ENCODE data around the gene SLC7A5. TPM values are rescaled to one million over a fixed set of nuclear protein-coding genes. Genes with fewer than 3 reads are reported as not detected.
A peak's percentile ranks its signal among the peaks of the same experiment; 100 is the strongest.

The SLC7A5 gene
- total and polyA plus RNA-seq, 2 of the 13 experiments (the other 11 are each of a cell fraction or from before 2014, with no cell fraction given) = 79.6 to 155 TPM

- TF ChIP-seq SP140L (CRISPR knock-in tag; IDR thresholded peaks at IDR 0.05; ENCODE audit: borderline replicate concordance) (no peak), HDAC1 (CRISPR knock-in tag; IDR thresholded peaks at IDR 0.05) (no peak), BCL6 (CRISPR knock-in tag; IDR thresholded peaks at IDR 0.05) (no peak), ZBTB10 (CRISPR knock-in tag; IDR thresholded peaks at IDR 0.05; ENCODE audit: borderline replicate concordance) (no peak), ZNF607 (CRISPR knock-in tag; IDR thresholded peaks at IDR 0.05; ENCODE audit: borderline replicate concordance) (no peak), RELA (CRISPR knock-in tag; IDR thresholded peaks at IDR 0.05) (0 out of 2 replicates have a peak, but pooled peaks have one; percentile 14), MIXL1 (CRISPR knock-in tag; IDR thresholded peaks at IDR 0.05) (no peak), SP1 (IDR thresholded peaks at IDR 0.05) (no peak), SP1 (CRISPR knock-in tag; IDR thresholded peaks at IDR 0.05) (no peak), GABPB1 (CRISPR knock-in tag; IDR thresholded peaks at IDR 0.05) (no peak), SALL2 (CRISPR knock-in tag; IDR thresholded peaks at IDR 0.05) (no peak), NFATC3 (CRISPR knock-in tag; IDR thresholded peaks at IDR 0.05) (no peak), ATF7-NPFF (CRISPR knock-in tag; IDR thresholded peaks at IDR 0.05; ENCODE audit: low read depth) (0 out of 2 replicates have a peak, but pooled peaks have one; percentile 60), ZSCAN31 (CRISPR knock-in tag; IDR thresholded peaks at IDR 0.05; ENCODE audit: low read depth) (no peak), ZFP36L2 (CRISPR knock-in tag; IDR thresholded peaks at IDR 0.05) (no peak), RXRA (CRISPR knock-in tag; IDR thresholded peaks at IDR 0.05) (no peak; the same call in 1 of the 2 replicates), ZNF337 (CRISPR knock-in tag; IDR thresholded peaks at IDR 0.05; ENCODE audit: borderline replicate concordance, low read depth) (no peak), NFKBIZ (CRISPR knock-in tag; IDR thresholded peaks at IDR 0.05) (no peak), ZNF570 (CRISPR knock-in tag; IDR thresholded peaks at IDR 0.05; ENCODE audit: borderline replicate concordance) (no peak), ZNF335 (CRISPR knock-in tag; IDR thresholded peaks at IDR 0.05) (no peak), ZNF737 (CRISPR knock-in tag; IDR thresholded peaks at IDR 0.05; ENCODE audit: borderline replicate concordance) (no peak), ZNF687 (CRISPR knock-in tag; IDR thresholded peaks at IDR 0.05) (peak; percentile 29), ZNF205 (CRISPR knock-in tag; IDR thresholded peaks at IDR 0.05) (no peak), CERS6 (CRISPR knock-in tag; IDR thresholded peaks at IDR 0.05) (no peak)
Observed at GRCh38 chr16:87845807-87846619, 23.3 kb downstream of the SLC7A5 start (continued).
